Activated CD8-positive, alpha-beta memory T cell treated with anti-CD3 and anti-CD28 coated beads, Interleukin-2, amount 50 U/mL, for 4 hours (primary cell): ENCODE data around the gene AKR1B1.
A peak's percentile ranks its signal among the peaks of the same experiment; 100 is the strongest.

ENCODE experiments used
- DNase-seq: peaks from one replicate; pipeline ENCODE4 v3.0.0-alpha.2; 2020

AKR1B1 gene

GRCh38 chr7:134443396-134444070, 15.4 kb downstream of the AKR1B1 start:
- DNase-seq, result no peak

- DNase-seq, result no peak
Measured at GRCh38 chr7:134442441-134443220, 16.3 kb downstream of the AKR1B1 start.

GRCh38 chr7:134441264-134441663, 17.6 kb downstream of the AKR1B1 start:
- DNase-seq, result no peak

GRCh38 chr7:134440476-134440875, 18.4 kb downstream of the AKR1B1 start:
- no peak for DNase-seq

GRCh38 chr7:134440067-134440466, 18.8 kb downstream of the AKR1B1 start:
- DNase-seq, result no peak

- DNase-seq, result no peak
Measured at GRCh38 chr7:134438946-134439345, 20.0 kb downstream of the AKR1B1 start.

- no peak for DNase-seq
Measured at GRCh38 chr7:134435161-134435920, 23.6 kb downstream of the AKR1B1 start.

- no peak for DNase-seq
Measured at GRCh38 chr7:134434701-134435100, 24.2 kb downstream of the AKR1B1 start.

GRCh38 chr7:134433430-134433829, 25.5 kb downstream of the AKR1B1 start:
- DNase-seq, result no peak

GRCh38 chr7:134432296-134433152, 26.4 kb downstream of the AKR1B1 start:
- DNase-seq, result peak; percentile 55

GRCh38 chr7:134431815-134432214, 27.1 kb downstream of the AKR1B1 start:
- DNase-seq, result no peak

GRCh38 chr7:134429481-134429880, 29.4 kb downstream of the AKR1B1 start:
- no peak for DNase-seq

- no peak for DNase-seq
Measured at GRCh38 chr7:134428942-134429341, 30.0 kb downstream of the AKR1B1 start.

- DNase-seq, result no peak
Measured at GRCh38 chr7:134427896-134428295, 31.0 kb downstream of the AKR1B1 start.

GRCh38 chr7:134425777-134426176, 33.1 kb downstream of the AKR1B1 start:
- DNase-seq, result no peak

- no peak for DNase-seq
Measured at GRCh38 chr7:134422638-134423037, 36.3 kb downstream of the AKR1B1 start.

- no peak for DNase-seq
Measured at GRCh38 chr7:134422008-134422407, 36.9 kb downstream of the AKR1B1 start.

- no peak for DNase-seq
Measured at GRCh38 chr7:134420424-134421125, 38.3 kb downstream of the AKR1B1 start.

- no peak for DNase-seq
Measured at GRCh38 chr7:134419875-134420274, 39.0 kb downstream of the AKR1B1 start.

- DNase-seq, result no peak
Measured at GRCh38 chr7:134419085-134419484, 39.8 kb downstream of the AKR1B1 start.

GRCh38 chr7:134415700-134416099, 43.2 kb downstream of the AKR1B1 start:
- DNase-seq, result no peak

- no peak for DNase-seq
Measured at GRCh38 chr7:134414109-134414508, 44.8 kb downstream of the AKR1B1 start.
